Liver (tissue), 9 donors: ENCODE results near the gene GRIFIN. TPM values are rescaled to one million over a fixed set of nuclear protein-coding genes. Genes with fewer than 3 reads are reported as not detected.

Experiments used
- DNase-seq: peaks from one replicate; pipeline ENCODE4 v3.0.0-alpha.2; 2017; ENCODE audit warnings: low spot score
- H3K27ac ChIP-seq, 2 donors: one replicate each; pipeline ENCODE4 v1.7.0; 2013; ENCODE audit warnings: inconsistent platforms in 2 of 2, low read length in 2 of 2, control low read depth in 1 of 2, low read depth in 1 of 2, mild to moderate bottlenecking in 1 of 2
- H3K27me3 ChIP-seq, 4 donors: one replicate each; pipeline versions ENCODE4 v1.6.1 to v1.7.0; 2013; ENCODE audit warnings: low read length in 3 of 4, inconsistent platforms in 1 of 4, mild to moderate bottlenecking in 1 of 4, moderate library complexity in 1 of 4; ENCODE audit not compliant: control insufficient read depth in 4 of 4, insufficient read depth in 4 of 4
- H3K36me3 ChIP-seq, 4 donors: one replicate each; pipeline versions ENCODE4 v1.6.1 to v1.7.0; 2013; ENCODE audit warnings: low read length in 3 of 4, mild to moderate bottlenecking in 3 of 4, low read depth in 1 of 4, moderate library complexity in 1 of 4; ENCODE audit not compliant: control insufficient read depth in 4 of 4, insufficient read depth in 3 of 4
- H3K4me1 ChIP-seq, 4 donors: one replicate each; pipeline versions ENCODE4 v1.6.1 to v1.7.0; 2013; ENCODE audit warnings: low read length in 3 of 4, mild to moderate bottlenecking in 3 of 4, moderate library complexity in 1 of 4; ENCODE audit not compliant: control insufficient read depth in 4 of 4, insufficient read depth in 4 of 4
- H3K4me3 ChIP-seq, 3 donors: one replicate each; pipeline versions ENCODE4 v1.6.1 to v1.7.0; 2013; ENCODE audit warnings: low read length in 3 of 3, control low read depth in 1 of 3, low read depth in 1 of 3, mild to moderate bottlenecking in 1 of 3
- H3K9ac ChIP-seq, 2 donors: one replicate each; pipeline ENCODE4 v1.7.0; 2013; ENCODE audit warnings: low read length in 2 of 2, mild to moderate bottlenecking in 2 of 2, moderate library complexity in 2 of 2, control low read depth in 1 of 2, low read depth in 1 of 2
- H3K9me3 ChIP-seq, 4 donors: one replicate each; pipeline versions ENCODE4 v1.6.1 to v1.7.0; 2013; ENCODE audit warnings: low read length in 3 of 4; ENCODE audit not compliant: control insufficient read depth in 4 of 4
- ATF3 ChIP-seq: IDR thresholded peaks from 2 replicates; pipeline ENCODE4 v1.6.1; 2016; ENCODE audit warnings: antibody characterized with exemption
- CTCF ChIP-seq: fragments of 150-350 bp; IDR thresholded peaks from 2 replicates; pipeline ENCODE4 v1.5.1; 2017; ENCODE audit warnings: improper control_type of control experiment, low read depth, low read length; ENCODE audit not compliant: missing input control
- EGR1 ChIP-seq, 2 donors: IDR thresholded peaks; 2 replicates each; pipeline ENCODE4 v1.6.1; 2016 to 2018; ENCODE audit warnings: antibody characterized with exemption in 2 of 2, low read depth in 2 of 2
- FOXA1 ChIP-seq: IDR thresholded peaks from 2 replicates; pipeline ENCODE4 v1.6.1; 2016; ENCODE audit warnings: antibody characterized with exemption
- FOXA2 ChIP-seq: IDR thresholded peaks from 2 replicates; pipeline ENCODE4 v1.6.1; 2016; ENCODE audit warnings: antibody characterized with exemption
- GABPA ChIP-seq, 2 donors: IDR thresholded peaks in 1 of 2; conservative IDR thresholded peaks in 1 of 2; 2 replicates each; pipeline ENCODE4 v1.6.1; 2016; ENCODE audit warnings: antibody characterized with exemption in 2 of 2, mild to moderate bottlenecking in 1 of 2, moderate library complexity in 1 of 2
- HNF4A ChIP-seq, 2 donors: conservative IDR thresholded peaks; 2 replicates each; pipeline ENCODE4 v1.6.1; 2016; ENCODE audit warnings: antibody characterized with exemption in 2 of 2, mild to moderate bottlenecking in 2 of 2
- HNF4G ChIP-seq: IDR thresholded peaks from 2 replicates; pipeline ENCODE4 v1.6.1; 2016; ENCODE audit warnings: antibody characterized with exemption
- JUND ChIP-seq, 2 donors: IDR thresholded peaks; 2 replicates each; pipeline ENCODE4 v1.6.1; 2016; ENCODE audit warnings: antibody characterized with exemption in 2 of 2
- MAX ChIP-seq: IDR thresholded peaks from 2 replicates; pipeline ENCODE4 v1.6.1; 2016; ENCODE audit warnings: antibody characterized with exemption
- NR2F2 ChIP-seq: IDR thresholded peaks from 2 replicates; pipeline ENCODE4 v1.6.1; 2016; ENCODE audit warnings: antibody characterized with exemption
- RAD21 ChIP-seq, 2 donors: IDR thresholded peaks; 2 replicates each; pipeline ENCODE4 v1.6.1; 2016; ENCODE audit warnings: antibody characterized with exemption in 2 of 2, mild to moderate bottlenecking in 2 of 2
- REST ChIP-seq: IDR thresholded peaks from 2 replicates; pipeline ENCODE4 v1.6.1; 2016; ENCODE audit warnings: antibody characterized with exemption, mild to moderate bottlenecking
- SP1 ChIP-seq: IDR thresholded peaks from 2 replicates; pipeline ENCODE4 v1.6.1; 2018; ENCODE audit warnings: antibody characterized with exemption, mild to moderate bottlenecking
- TAF1 ChIP-seq: conservative IDR thresholded peaks from 2 replicates; pipeline ENCODE4 v1.6.1; 2016; ENCODE audit warnings: antibody characterized with exemption, mild to moderate bottlenecking
- YY1 ChIP-seq: IDR thresholded peaks from 2 replicates; pipeline ENCODE4 v1.6.1; 2016; ENCODE audit warnings: antibody characterized with exemption, mild to moderate bottlenecking
- ZBTB33 ChIP-seq: IDR thresholded peaks from 2 replicates; pipeline ENCODE4 v1.6.1; 2016; ENCODE audit warnings: antibody characterized with exemption
- WGBS: extraction: QIAGEN DNeasy Blood & Tissue Kit; methylation state at CpG from one replicate; pipeline ENCODE4 v1.1.7; 2013; 5-methylcytosine and 5-hydroxymethylcytosine counted together
- polyA plus RNA-seq, 2 donors: library from polyadenylated mRNA; stranded (reverse) in 1 of 2; unstranded in 1 of 2; fragments of 200-250 nt in 1 of 2; fragments of >200 nt in 1 of 2; fragmentation: Nextera tagmentation in 1 of 2; extraction: Ambion mirVana in 1 of 2; gene quantifications; one replicate each; pipeline versions ENCODE4 v1.2.1 to v1.2.3, GENCODE V29; 2013 to 2015
- total RNA-seq, 2 donors: library from RNA; depleted of rRNA; stranded (reverse); fragments of >200 nt; gene quantifications; one replicate each; pipeline ENCODE4 v1.2.3, GENCODE V29; 2014
- donor health status: healthy.
- donor health status: healthy.
- donor health status: healthy.
- donor health status: healthy.
- donor health status: healthy.

Gene GRIFIN
- total and polyA plus RNA-seq, 4 donors, result not detected

- Histone ChIP-seq H3K9ac (no peak overlapping the region), H3K4me3 (no peak overlapping the region), H3K4me1 (peaks cover 0 to 6% (median 3%) of the 10 kb centered on the region in 4 donors), H3K27me3 (no peaks in the 10 kb centered on the region), H3K9me3 (no peaks in the 10 kb centered on the region), H3K27ac (no peak overlapping the region), H3K36me3 (no peaks in the 10 kb centered on the region)
- TF ChIP-seq NR2F2 (no peak), HNF4A (conservative IDR thresholded peaks at IDR 0.05) (no peak), FOXA1 (no peak), TAF1 (no peak), YY1 (no peak), JUND (IDR thresholded peaks at IDR 0.05) (no peak), REST (no peak), EGR1 (IDR thresholded peaks at IDR 0.05; ENCODE audit: low read depth in 2 of 2) (no peak), ATF3 (no peak), MAX (no peak), RAD21 (IDR thresholded peaks at IDR 0.05) (no peak), SP1 (no peak), GABPA (IDR thresholded peaks at IDR 0.05 in 1 of 2, conservative IDR thresholded peaks at IDR 0.05 in 1 of 2) (no peak), HNF4G (no peak), FOXA2 (no peak), CTCF (no peak), ZBTB33 (no peak)
- DNase-seq, result no peak
- 87% methylated on average over 6 of the region's 6 CpGs for WGBS
Measured at GRCh38 chr7:2472739-2473138, 3.5 kb downstream of the GRIFIN start.

- WGBS, result 48% methylated on average over 17 of the region's 17 CpGs
- Histone ChIP-seq H3K36me3 (no peaks in the 10 kb centered on the region), H3K4me3 (no peak overlapping the region), H3K9me3 (no peaks in the 10 kb centered on the region), H3K9ac (no peak overlapping the region), H3K27me3 (no peaks in the 10 kb centered on the region), H3K27ac (no peak overlapping the region), H3K4me1 (no peaks in the 10 kb centered on the region)
- no peak for DNase-seq
- TF ChIP-seq GABPA (IDR thresholded peaks at IDR 0.05 in 1 of 2, conservative IDR thresholded peaks at IDR 0.05 in 1 of 2), result no peak
- no peak for TF ChIP-seq CTCF
- no peak for TF ChIP-seq REST
- no peak for TF ChIP-seq HNF4G
- no peak for TF ChIP-seq JUND (IDR thresholded peaks at IDR 0.05)
- no peak for TF ChIP-seq HNF4A (conservative IDR thresholded peaks at IDR 0.05)
Measured at GRCh38 chr7:2471396-2471795, 4.8 kb downstream of the GRIFIN start.
